Calu3 (cell line): Measurements from ENCODE around the gene FAM20C. TPM values are rescaled to one million over a fixed set of nuclear protein-coding genes. Genes with fewer than 3 reads are reported as not detected.

ENCODE experiments used
- BruUV-seq: library from RNA; stranded (reverse); fragments of 400-500 nt; replicated peaks from 2 replicates; lab custom pipeline; 2021; lab: Mats Ljungman, UMichigan
- CTCF ChIA-PET: fragments of 300-600 bp; sonication (Branson Sonifier 250); formaldehyde crosslinking; loops from one replicate; lab custom pipeline; 2022; ENCODE audit warnings: antibody characterized with exemption; lab: Charles Lee
- DNase-seq: peaks from one replicate; pipeline ENCODE4 v3.0.0; 2022
- H3K27ac Mint-ChIP-seq: one replicate; pipeline ENCODE4 v1.8.0; 2022; ENCODE audit warnings: mixed read lengths; ENCODE audit not compliant: unreplicated experiment
- H3K27me3 Mint-ChIP-seq: one replicate; pipeline ENCODE4 v1.8.0; 2022; ENCODE audit warnings: mixed read lengths; ENCODE audit not compliant: unreplicated experiment
- H3K36me3 Mint-ChIP-seq: one replicate; pipeline ENCODE4 v1.8.0; 2022; ENCODE audit warnings: mild to moderate bottlenecking, moderate library complexity, mixed read lengths; ENCODE audit not compliant: insufficient read depth, unreplicated experiment
- H3K4me1 Mint-ChIP-seq: one replicate; pipeline ENCODE4 v1.8.0; 2022; ENCODE audit warnings: mild to moderate bottlenecking, low read depth, mixed read lengths; ENCODE audit not compliant: unreplicated experiment
- H3K4me3 Mint-ChIP-seq: one replicate; pipeline ENCODE4 v1.8.0; 2022; ENCODE audit warnings: mild to moderate bottlenecking, low read depth, moderate library complexity, mixed read lengths; ENCODE audit not compliant: unreplicated experiment
- H3K9me3 Mint-ChIP-seq: one replicate; pipeline ENCODE4 v1.8.0; 2022; ENCODE audit warnings: low read depth, mixed read lengths; ENCODE audit not compliant: unreplicated experiment
- CTCF ChIP-seq: fragments of 200-600 bp; IDR thresholded peaks from one replicate; pipeline ENCODE4 v1.8.0; 2022; ENCODE audit warnings: antibody characterized with exemption; ENCODE audit not compliant: unreplicated experiment
- intact Hi-C: fragments of 100-400 bp; cut with micrococcal nuclease; formaldehyde crosslinking; loops from one replicate; pipeline ENCODE4 v1.10.0; 2022; ENCODE audit not compliant: unreplicated experiment
- total RNA-seq: library from RNA; stranded (reverse); gene quantifications from 2 replicates; pipeline ENCODE4 v1.2.3, GENCODE V29; 2022

Gene FAM20C
- total RNA-seq, 1 experiment from 2014 or later = 9.1 TPM

- CTCF ChIA-PET = interaction anchor here (1.7 kb wide), 1 partner anchor 16 kb away, joined by 3 read pairs; no protein-coding TSS in a partner anchor
- Mint-ChIP-seq H3K4me3 (no peak overlapping the region), H3K9me3 (no peaks in the 10 kb centered on the region), H3K4me1 (no peaks in the 10 kb centered on the region), H3K27ac (no peak overlapping the region), H3K36me3 (no peaks in the 10 kb centered on the region), H3K27me3 (peaks cover 74% of the 10 kb centered on the region)
- no TSS peak for BruUV-seq
- DNase-seq = no peak
- intact Hi-C loops = no loop called here
- TF ChIP-seq CTCF = no peak
Observed at GRCh38 chr7:184294-185264, 7.8 kb upstream of the FAM20C start.

- H3K4me1 Mint-ChIP-seq = no peaks in the 10 kb centered on the region
- H3K27me3 Mint-ChIP-seq = peaks cover 77% of the 10 kb centered on the region
- H3K4me3 Mint-ChIP-seq = no peak overlapping the region
- no TSS peak for BruUV-seq
- no peak for TF ChIP-seq CTCF
- no peak for DNase-seq
- intact Hi-C loops = no loop called here
- H3K36me3 Mint-ChIP-seq = peaks cover 3% of the 10 kb centered on the region
- CTCF ChIA-PET = interaction anchor here (1.6 kb wide), 1 partner anchor 11 kb away, joined by 3 read pairs; no protein-coding TSS in a partner anchor
- no peak overlapping the region for H3K27ac Mint-ChIP-seq
- no peaks in the 10 kb centered on the region for H3K9me3 Mint-ChIP-seq
Observed at GRCh38 chr7:186516-187113, 5.8 kb upstream of the FAM20C start.

- no peak for DNase-seq
- H3K27me3 Mint-ChIP-seq = peaks cover 71% of the 10 kb centered on the region
- no peak for TF ChIP-seq CTCF
- H3K36me3 Mint-ChIP-seq = peaks cover 4% of the 10 kb centered on the region
- no peaks in the 10 kb centered on the region for H3K9me3 Mint-ChIP-seq
- H3K4me3 Mint-ChIP-seq = no peak overlapping the region
- CTCF ChIA-PET = interaction anchor here (1.6 kb wide), 1 partner anchor 12 kb away, joined by 3 read pairs; no protein-coding TSS in a partner anchor
- BruUV-seq = no TSS peak
- intact Hi-C loops = no loop called here
- no peaks in the 10 kb centered on the region for H3K4me1 Mint-ChIP-seq
- no peak overlapping the region for H3K27ac Mint-ChIP-seq
Observed at GRCh38 chr7:187227-187927, 5.0 kb upstream of the FAM20C start.

- Mint-ChIP-seq H3K36me3 (peaks cover 4% of the 10 kb centered on the region), H3K4me3 (no peak overlapping the region), H3K9me3 (no peaks in the 10 kb centered on the region), H3K27ac (no peak overlapping the region), H3K4me1 (no peaks in the 10 kb centered on the region), H3K27me3 (peaks cover 63% of the 10 kb centered on the region)
- no peak for TF ChIP-seq CTCF
- no peak for DNase-seq
- BruUV-seq = no TSS peak
- CTCF ChIA-PET = interaction anchor here (0.9 to 1.2 kb wide), 2 partner anchors 9 to 124 kb away, joined by 3 read pairs; no protein-coding TSS in a partner anchor
- intact Hi-C loops = no loop called here
Observed at GRCh38 chr7:188174-188573, 4.2 kb upstream of the FAM20C start.
